ENCODE measurements around the gene ADCY10. TPM values are rescaled to one million over a fixed set of nuclear protein-coding genes. Genes with fewer than 3 reads are reported as not detected.
A peak's percentile ranks its signal among the peaks of the same experiment; 100 is the strongest.

The ADCY10 gene
- total and polyA plus RNA-seq, 9 of the 15 experiments (the other 6 are each of a cell fraction or from before 2014, with no cell fraction given) = 0.08 to 0.86 (median 0.22) TPM

DNA sequence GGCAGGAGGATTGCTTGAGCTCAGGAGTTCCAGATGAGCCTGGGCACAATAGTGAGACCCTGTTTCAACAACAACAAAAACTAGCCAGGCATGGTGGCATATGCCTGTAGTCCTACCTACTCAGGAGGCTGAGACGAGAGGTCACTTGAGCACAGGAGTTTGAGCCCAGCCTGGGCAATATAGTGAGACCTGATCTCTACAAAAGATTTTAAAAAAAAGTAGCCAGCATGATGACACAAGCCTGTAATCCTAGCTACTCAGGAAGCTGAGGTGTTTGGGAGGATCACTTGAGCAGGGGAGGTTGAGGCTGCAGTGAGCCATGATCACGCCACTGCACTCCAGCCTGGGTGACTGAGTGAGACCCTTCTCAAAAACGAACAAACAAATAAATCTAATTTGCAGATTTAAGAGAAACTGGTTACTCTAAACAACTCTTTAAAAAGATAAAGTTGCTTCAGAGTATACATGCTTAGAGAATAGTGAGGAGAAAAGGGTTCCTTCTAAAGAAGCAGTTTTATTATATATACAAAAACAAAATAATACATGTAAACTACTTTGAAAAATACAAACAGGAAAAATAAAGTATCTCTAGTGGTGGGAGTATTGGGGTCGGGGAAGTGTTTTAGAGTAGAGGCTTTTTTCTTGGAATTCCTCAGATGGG is 88.4 kb downstream of the ADCY10 start (continued):
- peak; percentile 88 for TF ChIP-seq POLR2H (tag; IDR thresholded peaks at IDR 0.05; ENCODE audit: low read depth)
- peak; percentile 73; the same call in 1 of the 2 replicates for TF ChIP-seq ADNP (tag; IDR thresholded peaks at IDR 0.05)
- TF ChIP-seq KDM1A (IDR thresholded peaks at IDR 0.05) = peak; percentile 17 to 58; a peak in 2 of 4 replicates
- TF ChIP-seq CBX1 (IDR thresholded peaks at IDR 0.05; ENCODE audit: low read depth) = peak; percentile 64; the same call in 1 of the 2 replicates
- peak; percentile 42; the same call in 1 of the 2 replicates for TF ChIP-seq L3MBTL2 (IDR thresholded peaks at IDR 0.05)
- TF ChIP-seq SIN3A (IDR thresholded peaks at IDR 0.05; ENCODE audit: borderline replicate concordance in 2 of 2, control insufficient read depth in 1 of 2, low read depth in 2 of 2, low read length in 2 of 2) = no peak
- TF ChIP-seq CBX3 (IDR thresholded peaks at IDR 0.05; ENCODE audit: borderline replicate concordance in 1 of 2, low read length in 2 of 2) = peak in 1 of 2 experiments; percentile 59; a peak in 1 of 3 replicates
- TF ChIP-seq, protein P1, sequence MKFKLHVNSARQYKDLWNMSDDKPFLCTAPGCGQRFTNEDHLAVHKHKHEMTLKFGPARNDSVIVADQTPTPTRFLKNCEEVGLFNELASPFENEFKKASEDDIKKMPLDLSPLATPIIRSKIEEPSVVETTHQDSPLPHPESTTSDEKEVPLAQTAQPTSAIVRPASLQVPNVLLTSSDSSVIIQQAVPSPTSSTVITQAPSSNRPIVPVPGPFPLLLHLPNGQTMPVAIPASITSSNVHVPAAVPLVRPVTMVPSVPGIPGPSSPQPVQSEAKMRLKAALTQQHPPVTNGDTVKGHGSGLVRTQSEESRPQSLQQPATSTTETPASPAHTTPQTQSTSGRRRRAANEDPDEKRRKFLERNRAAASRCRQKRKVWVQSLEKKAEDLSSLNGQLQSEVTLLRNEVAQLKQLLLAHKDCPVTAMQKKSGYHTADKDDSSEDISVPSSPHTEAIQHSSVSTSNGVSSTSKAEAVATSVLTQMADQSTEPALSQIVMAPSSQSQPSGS (CRISPR knock-in tag; IDR thresholded peaks at IDR 0.05) = no peak
